Hair follicular keratinocyte (primary cell): ENCODE data around the gene PRDX5. TPM values are rescaled to one million over a fixed set of nuclear protein-coding genes. Genes with fewer than 3 reads are reported as not detected.

Experiments
- total RNA-seq: library from RNA; depleted of rRNA; stranded (reverse); fragments of >200 nt; gene quantifications from 2 replicates; pipeline ENCODE4 v1.2.3, GENCODE V29; 2015

PRDX5 gene
- 539 and 647 TPM in 2 replicates for total RNA-seq

DNA sequence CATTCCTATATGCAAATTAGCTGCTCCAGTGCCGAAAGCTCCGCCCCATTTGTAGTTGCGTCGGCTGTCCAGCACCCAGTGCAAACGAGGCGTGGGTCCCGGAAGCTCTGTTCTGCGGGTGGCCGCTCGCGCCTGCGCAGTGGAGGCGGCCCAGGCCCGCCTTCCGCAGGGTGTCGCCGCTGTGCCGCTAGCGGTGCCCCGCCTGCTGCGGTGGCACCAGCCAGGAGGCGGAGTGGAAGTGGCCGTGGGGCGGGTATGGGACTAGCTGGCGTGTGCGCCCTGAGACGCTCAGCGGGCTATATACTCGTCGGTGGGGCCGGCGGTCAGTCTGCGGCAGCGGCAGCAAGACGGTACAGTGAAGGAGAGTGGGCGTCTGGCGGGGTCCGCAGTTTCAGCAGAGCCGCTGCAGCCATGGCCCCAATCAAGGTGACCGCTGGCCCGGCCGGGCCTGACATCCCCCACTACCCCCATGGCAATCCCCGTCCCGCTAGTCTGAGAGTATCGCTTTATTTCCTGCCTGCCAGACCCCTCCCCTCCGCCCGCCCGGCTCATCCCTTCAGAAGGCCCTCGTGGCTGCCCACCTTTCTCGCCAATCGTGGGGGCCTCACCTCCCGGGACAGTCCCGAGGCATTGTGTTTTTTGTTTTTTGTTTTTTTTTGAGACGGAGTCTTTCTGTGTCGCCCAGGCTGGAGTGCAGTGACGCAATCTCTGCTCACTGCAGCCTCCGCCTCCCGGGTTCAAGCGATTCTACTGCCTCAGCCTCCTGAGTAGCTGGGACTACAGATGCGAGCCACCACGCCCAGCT lies at the start of gene PRDX5:
Gene PRDX5 (plus strand): TSS at position 161 of the 805 bp plus-strand sequence. CDS start 95 bp downstream, at position 256.

GRCh38 chr11:64284048-64284961 lies 33.6 kb upstream of the PRDX5 start, which contains the start of gene BAD:
TSS of gene BAD (minus strand) at chr11:64284665. CDS start at chr11:64284368, 297 bp downstream.

DNA sequence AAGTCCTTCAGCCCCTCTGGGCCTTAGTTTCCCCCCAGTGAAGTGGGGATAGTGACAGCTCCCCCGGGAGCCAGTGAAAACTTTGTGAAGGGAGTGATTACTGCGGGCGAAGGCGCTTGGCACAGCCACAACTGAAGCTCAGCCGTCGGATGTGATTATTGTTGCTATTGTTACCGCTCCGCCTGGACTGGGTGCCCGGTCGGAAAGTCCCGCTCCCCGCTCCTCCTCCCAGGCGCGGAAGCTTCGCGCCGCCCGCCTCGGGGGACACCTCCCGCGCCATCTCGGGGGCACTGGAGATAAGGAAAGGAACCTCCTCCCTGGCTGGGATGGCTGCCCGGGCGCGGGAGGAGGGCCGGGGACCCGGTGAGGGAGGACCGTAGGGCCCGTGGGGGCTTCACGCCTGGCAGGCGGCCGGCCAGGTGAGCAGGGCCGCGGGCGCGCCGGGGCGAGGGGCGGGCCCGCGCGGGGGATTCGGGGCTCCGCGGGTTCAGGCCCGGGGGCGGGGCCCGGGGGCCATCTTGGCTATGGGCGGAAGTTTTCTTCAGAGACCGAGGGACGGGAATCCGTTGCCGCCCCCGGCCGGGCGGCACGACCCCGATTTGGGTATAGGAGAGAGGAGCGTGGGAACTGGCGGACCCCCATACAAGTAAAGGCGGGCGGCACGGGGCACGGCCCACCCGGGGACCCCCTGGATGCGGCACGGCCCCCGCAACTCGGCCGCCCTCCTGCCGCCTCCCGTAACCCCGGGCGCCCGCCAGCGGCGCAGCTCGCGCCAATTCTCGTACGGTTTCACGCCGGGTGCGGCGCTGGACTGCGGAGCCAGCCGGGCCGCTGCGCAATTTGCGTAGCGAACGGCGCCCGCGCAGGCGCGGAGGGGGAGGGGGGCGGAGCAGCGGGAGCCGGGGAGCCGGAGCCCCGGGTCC lies 32.7 kb upstream of the PRDX5 start, which contains the start of gene GPR137:
Gene GPR137 (plus strand): TSS at position 887 of the 923 bp plus-strand sequence. CDS start 677 bp downstream, outside the sequence.

GRCh38 chr11:64291262-64291751 lies 26.6 kb upstream of the PRDX5 start, which contains the start of gene KCNK4:
TSS of gene KCNK4 (plus strand) at chr11:64291302. CDS start at chr11:64293019, 1,717 bp downstream.

GRCh38 chr11:64299847-64300648 lies 17.9 kb upstream of the PRDX5 start, which contains the start of gene CATSPERZ:
TSS of gene CATSPERZ (plus strand) at chr11:64300358. CDS start at chr11:64300411, 53 bp downstream.

DNA sequence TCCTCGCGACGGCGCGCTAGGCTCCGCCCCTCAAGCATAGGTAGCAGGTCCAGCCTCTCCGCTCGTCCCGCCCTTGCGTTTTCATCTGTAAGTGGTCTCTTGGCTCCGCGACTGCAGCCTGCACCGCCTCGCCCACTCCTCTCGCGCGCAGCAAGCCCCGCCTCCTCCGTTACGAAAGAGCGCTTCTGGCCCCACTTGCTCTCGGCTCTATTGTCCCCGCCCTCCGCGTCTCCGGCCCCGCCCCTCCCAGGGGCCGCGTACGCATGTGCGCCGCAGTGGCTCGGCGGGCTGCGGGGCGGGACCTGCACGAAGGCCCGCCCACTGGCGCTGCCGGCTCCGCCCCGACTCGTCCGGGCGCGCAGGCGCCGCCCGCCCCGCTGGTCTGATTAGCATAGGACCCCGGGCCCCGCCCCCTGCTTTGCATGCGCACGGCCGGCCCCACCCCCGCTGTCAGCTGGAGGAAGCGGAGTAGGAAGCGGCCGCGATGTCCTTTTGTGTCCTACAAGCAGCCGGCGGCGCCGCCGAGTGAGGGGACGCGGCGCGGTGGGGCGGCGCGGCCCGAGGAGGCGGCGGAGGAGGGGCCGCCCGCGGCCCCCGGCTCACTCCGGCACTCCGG lies 12.7 kb upstream of the PRDX5 start, which contains the start of gene ESRRA:
Gene ESRRA (plus strand): TSS at position 450 of the 616 bp plus-strand sequence. CDS start 1,656 bp downstream, outside the sequence.

DNA sequence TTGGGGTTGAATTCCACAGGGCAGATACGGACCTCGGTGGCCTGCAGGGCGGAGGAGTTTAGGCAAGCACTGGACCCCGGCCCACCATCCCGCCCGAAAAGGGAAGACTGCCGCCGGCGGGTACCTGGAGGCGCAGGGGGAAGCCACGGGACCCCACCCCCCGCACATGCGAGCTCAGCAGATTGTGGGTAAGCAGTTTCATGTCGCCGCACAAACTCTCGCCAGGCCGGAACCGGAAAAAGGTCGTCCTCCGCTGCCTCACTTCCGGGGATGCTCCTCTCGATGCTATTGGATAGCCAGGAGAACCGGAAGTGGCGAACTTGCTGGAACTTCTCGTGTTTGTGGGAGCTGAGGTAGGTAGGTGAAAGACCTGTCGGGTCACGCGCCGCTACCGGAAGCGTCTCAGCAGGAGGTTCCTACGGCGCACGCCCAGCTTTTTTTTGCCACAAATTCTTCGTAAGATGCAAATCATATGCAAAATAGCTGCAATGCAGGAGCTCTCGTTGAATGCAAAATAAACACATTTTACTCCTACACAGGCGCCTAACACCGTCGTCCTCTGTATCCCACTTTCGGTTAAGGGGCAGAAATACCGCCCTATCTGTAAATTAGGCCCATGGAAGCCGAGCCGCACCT lies 478 bp upstream of the PRDX5 start, which contains the start of gene TRMT112:
Gene TRMT112 (minus strand): TSS at position 235 of the 636 bp plus-strand sequence. CDS start 33 bp downstream, at position 202.

DNA sequence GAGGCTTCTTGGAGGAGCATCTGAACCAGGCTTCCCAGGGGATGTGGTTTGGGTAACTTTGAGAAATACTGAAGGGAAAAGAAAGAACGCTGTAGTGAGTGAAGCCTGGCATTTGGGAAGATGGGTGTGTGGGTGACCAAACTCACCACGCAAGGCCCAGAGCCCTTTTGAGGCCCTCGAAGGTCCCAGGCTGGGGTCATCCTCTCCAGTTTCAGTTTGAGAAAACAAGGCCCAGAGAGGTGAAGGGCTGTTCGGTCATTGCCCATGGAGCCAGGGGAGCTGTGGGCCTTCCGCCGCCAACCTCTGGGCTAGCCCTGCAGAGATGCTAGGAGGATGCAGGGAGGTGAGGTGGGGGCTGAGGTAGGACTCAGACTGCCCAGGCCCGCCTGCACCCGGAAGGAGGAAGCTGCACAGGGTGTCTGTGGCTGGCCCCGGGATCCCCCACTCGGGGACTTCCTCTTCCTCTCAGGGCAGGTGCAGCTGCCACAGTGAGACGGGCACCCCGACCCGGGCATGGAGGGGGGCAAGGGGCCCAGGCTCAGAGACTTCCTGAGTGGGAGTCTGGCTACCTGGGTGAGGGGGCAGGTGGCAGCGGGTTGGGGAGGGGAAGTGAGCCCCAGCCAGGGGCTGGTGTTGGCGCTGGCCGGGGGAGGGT lies 22.0 kb downstream of the PRDX5 start, which contains the start of gene CCDC88B:
Gene CCDC88B (plus strand): TSS at position 451 of the 655 bp plus-strand sequence. CDS start 63 bp downstream, at position 514.

DNA sequence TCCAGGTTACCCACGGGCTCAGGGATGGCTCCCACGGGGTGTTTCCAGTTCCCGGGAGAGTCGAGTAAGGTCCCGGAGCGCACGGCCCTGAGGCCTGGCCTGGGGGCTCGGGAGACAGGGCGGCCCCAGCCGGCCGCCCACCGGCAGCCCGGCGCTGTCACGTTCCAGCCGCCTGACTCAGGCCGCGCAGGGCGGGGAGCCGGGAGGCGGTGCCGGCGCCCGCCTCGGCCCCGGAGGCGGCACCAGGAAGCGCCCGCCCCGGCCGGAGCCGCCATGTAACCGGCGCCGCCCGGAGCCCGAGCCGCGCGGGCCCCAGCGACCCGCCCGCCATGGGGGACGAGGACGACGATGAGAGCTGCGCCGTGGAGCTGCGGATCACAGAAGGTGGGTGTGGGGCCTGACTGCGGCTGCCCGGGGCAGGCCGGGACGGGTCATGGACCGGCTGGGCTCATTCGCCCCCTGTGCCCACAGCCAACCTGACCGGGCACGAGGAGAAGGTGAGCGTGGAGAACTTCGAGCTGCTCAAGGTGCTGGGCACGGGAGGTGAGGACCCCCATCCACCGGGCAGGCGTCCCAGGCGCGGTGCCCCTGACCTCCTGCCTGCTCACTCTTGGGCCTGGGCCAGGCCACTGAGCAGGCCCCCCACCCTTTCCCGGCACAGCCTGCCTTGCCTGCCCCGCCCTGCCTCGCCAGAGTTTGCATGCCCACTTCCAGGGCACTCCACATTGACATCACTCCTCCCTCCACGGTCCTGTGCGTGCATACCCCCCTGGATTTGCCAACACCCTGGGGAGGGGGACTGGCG lies 41.2 kb downstream of the PRDX5 start, which contains the start of gene RPS6KA4:
Gene RPS6KA4 (plus strand): TSS at position 256 of the 805 bp plus-strand sequence. CDS start 74 bp downstream, at position 330.

Other genes with a start within 250 kb of the PRDX5 start
- gene MACROD1, start 152.0 kb upstream of the PRDX5 start, total RNA-seq: 9.5 and 33.2 TPM in 2 replicates
- 109 and 224 TPM in 2 replicates for gene STIP1, start 131.9 kb upstream of the PRDX5 start, total RNA-seq
- gene FERMT3, start 111.4 kb upstream of the PRDX5 start, total RNA-seq: 0.08 and 0.91 TPM in 2 replicates
- 74.0 and 77.4 TPM in 2 replicates for gene TRPT1, start 91.9 kb upstream of the PRDX5 start, total RNA-seq
- 63.2 and 87.3 TPM in 2 replicates for gene NUDT22, start 91.8 kb upstream of the PRDX5 start, total RNA-seq
- gene DNAJC4, start 87.6 kb upstream of the PRDX5 start, total RNA-seq: 3.6 and 11.8 TPM in 2 replicates
- 18.5 and 24.9 TPM in 2 replicates for gene VEGFB, start 83.5 kb upstream of the PRDX5 start, total RNA-seq
- 76.7 and 91.4 TPM in 2 replicates for gene FKBP2, start 77.0 kb upstream of the PRDX5 start, total RNA-seq
- 466 and 691 TPM in 2 replicates for gene PPP1R14B, start 71.2 kb upstream of the PRDX5 start, total RNA-seq
- gene PLCB3, start 66.6 kb upstream of the PRDX5 start, total RNA-seq: 55.4 and 71.7 TPM in 2 replicates
- 110 and 128 TPM in 2 replicates for gene BAD, start 33.5 kb upstream of the PRDX5 start, total RNA-seq
- 9.7 and 14.3 TPM in 2 replicates for gene GPR137, start 32.3 kb upstream of the PRDX5 start, total RNA-seq
- gene KCNK4, start 26.8 kb upstream of the PRDX5 start, total RNA-seq: 0.80 TPM in 1 of 2 replicates, not detected in the other
- gene CATSPERZ, start 17.8 kb upstream of the PRDX5 start, total RNA-seq: not detected in 2 replicates
- gene ESRRA, start 12.6 kb upstream of the PRDX5 start, total RNA-seq: 98.0 and 103 TPM in 2 replicates
- 364 and 700 TPM in 2 replicates for gene TRMT112, start 562 bp upstream of the PRDX5 start, total RNA-seq
- gene CCDC88B, start 22.1 kb downstream of the PRDX5 start, total RNA-seq: 3.9 and 5.3 TPM in 2 replicates
- gene RPS6KA4, start 41.0 kb downstream of the PRDX5 start, total RNA-seq: 54.7 and 95.9 TPM in 2 replicates
- under 0.01 and 0.27 TPM in 2 replicates for gene SLC22A11, start 237.8 kb downstream of the PRDX5 start, total RNA-seq